Lower lobe of right lung (tissue), 2 donors: ENCODE measurements around the gene WDR47. TPM values are rescaled to one million over a fixed set of nuclear protein-coding genes. Genes with fewer than 3 reads are reported as not detected.
"Not testable (repeated sequence)": the region's sequence is repeated elsewhere in the genome, so short reads cannot be mapped to it uniquely, and the experiment has no call there.

Experiments used
- ATAC-seq, 2 donors: fragments of 200-7000 bp; cut with Tn5 transposase; one replicate each; pipeline ENCODE4 v1.9.1; 2020 to 2022; ENCODE audit warnings: mild to moderate bottlenecking in 2 of 2, moderate library complexity in 2 of 2
- DNase-seq: peaks from one replicate; pipeline ENCODE4 v3.0.0-alpha.2; 2020
- H3K27ac ChIP-seq: fragments of 200-600 bp; one replicate; pipeline ENCODE4 v1.8.0; 2022
- H3K27me3 ChIP-seq: fragments of 200-600 bp; one replicate; pipeline ENCODE4 v1.8.0; 2022; ENCODE audit warnings: low read depth
- H3K36me3 ChIP-seq: fragments of 200-600 bp; one replicate; pipeline ENCODE4 v1.8.0; 2022; ENCODE audit warnings: mild to moderate bottlenecking
- H3K4me1 ChIP-seq: fragments of 200-600 bp; one replicate; pipeline ENCODE4 v1.8.0; 2022
- H3K4me3 ChIP-seq: fragments of 200-600 bp; one replicate; pipeline ENCODE4 v1.8.0; 2022; ENCODE audit warnings: mild to moderate bottlenecking
- H3K9me3 ChIP-seq: fragments of 200-600 bp; one replicate; pipeline ENCODE4 v1.8.0; 2022
- intact Hi-C: fragments of 100-400 bp; cut with DNase I; formaldehyde crosslinking; loops from one replicate; pipeline ENCODE4 v1.11.0; 2022
- total RNA-seq: library from RNA; stranded (reverse); fragmentation: NEBNext Ultra II Directional; extraction: Animal tissue kit (Norgen Biotek cat#: 25700); gene quantifications from one replicate; pipeline ENCODE4 v1.2.1, GENCODE V29; 2021
- TF ChIP-seq, protein P1 (sequence below): fragments of 200-600 bp; IDR thresholded peaks from one replicate; pipeline ENCODE4 v1.8.0; 2022; ENCODE audit warnings: antibody characterized with exemption, mild to moderate bottlenecking
- donor health status: DM: no; HTN: yes; CAD: no; lungs with severe emphysema.

WDR47 gene
- total RNA-seq, 1 donor from 2014 or later, result 14.3 TPM

DNA sequence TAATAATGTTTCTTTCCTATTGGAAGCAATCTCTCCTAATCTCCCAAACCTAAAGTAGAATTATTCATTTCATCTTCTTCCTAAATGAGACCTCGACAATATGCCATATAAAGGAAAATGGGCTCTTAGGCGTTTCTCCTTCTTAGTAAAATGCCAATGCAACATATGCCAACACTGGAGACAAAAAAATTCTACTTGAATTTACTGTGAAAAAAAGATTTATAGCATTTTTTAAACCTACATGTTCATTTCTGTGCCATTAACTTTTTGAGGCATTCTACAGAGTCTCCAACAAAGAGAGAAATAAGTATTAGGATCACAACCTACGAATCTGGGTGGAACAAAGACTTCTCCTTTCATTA, 1.3 kb downstream of the WDR47 start:
- H3K27me3 ChIP-seq, result no peaks in the 10 kb centered on the region
- H3K9me3 ChIP-seq, result no peaks in the 10 kb centered on the region
- ATAC-seq (no peak), DNase-seq (no peak)
- H3K4me1 ChIP-seq, result peaks cover 11% of the 10 kb centered on the region
- TF ChIP-seq, protein P1, sequence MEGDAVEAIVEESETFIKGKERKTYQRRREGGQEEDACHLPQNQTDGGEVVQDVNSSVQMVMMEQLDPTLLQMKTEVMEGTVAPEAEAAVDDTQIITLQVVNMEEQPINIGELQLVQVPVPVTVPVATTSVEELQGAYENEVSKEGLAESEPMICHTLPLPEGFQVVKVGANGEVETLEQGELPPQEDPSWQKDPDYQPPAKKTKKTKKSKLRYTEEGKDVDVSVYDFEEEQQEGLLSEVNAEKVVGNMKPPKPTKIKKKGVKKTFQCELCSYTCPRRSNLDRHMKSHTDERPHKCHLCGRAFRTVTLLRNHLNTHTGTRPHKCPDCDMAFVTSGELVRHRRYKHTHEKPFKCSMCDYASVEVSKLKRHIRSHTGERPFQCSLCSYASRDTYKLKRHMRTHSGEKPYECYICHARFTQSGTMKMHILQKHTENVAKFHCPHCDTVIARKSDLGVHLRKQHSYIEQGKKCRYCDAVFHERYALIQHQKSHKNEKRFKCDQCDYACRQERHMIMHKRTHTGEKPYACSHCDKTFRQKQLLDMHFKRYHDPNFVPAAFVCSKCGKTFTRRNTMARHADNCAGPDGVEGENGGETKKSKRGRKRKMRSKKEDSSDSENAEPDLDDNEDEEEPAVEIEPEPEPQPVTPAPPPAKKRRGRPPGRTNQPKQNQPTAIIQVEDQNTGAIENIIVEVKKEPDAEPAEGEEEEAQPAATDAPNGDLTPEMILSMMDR, result no peak
- intact Hi-C loops, result no loop called here
- H3K27ac ChIP-seq, result peak overlapping the region; percentile 83
- no peaks in the 10 kb centered on the region for H3K36me3 ChIP-seq
- peak overlapping the region; percentile 97 for H3K4me3 ChIP-seq

DNA sequence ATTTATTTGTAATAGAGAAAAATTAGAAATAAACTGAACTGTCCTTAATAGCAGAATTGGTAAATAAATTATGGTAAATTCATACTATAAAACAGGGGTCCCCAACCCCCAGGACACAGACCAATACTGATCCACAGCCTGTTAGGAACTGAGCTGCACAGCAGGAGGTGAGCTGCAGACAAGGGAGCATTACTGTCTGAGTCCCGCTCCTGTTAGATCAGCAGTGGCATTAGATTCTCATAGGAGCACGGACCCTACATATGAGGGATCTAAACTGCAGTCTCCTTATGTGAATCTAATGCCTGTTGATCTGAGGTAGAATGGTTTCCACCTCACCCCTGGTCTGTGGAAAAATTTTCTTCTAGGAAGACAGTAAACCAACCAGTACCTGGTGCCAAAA, 7.5 kb downstream of the WDR47 start:
- no peaks in the 10 kb centered on the region for H3K4me1 ChIP-seq
- H3K4me3 ChIP-seq, result no peak overlapping the region
- ATAC-seq (no peak), DNase-seq (no peak)
- H3K27me3 ChIP-seq, result no peaks in the 10 kb centered on the region
- TF ChIP-seq, protein P1, result no peak
- no peaks in the 10 kb centered on the region for H3K9me3 ChIP-seq
- no peak overlapping the region for H3K27ac ChIP-seq
- intact Hi-C loops, result no loop called here
- no peaks in the 10 kb centered on the region for H3K36me3 ChIP-seq

DNA sequence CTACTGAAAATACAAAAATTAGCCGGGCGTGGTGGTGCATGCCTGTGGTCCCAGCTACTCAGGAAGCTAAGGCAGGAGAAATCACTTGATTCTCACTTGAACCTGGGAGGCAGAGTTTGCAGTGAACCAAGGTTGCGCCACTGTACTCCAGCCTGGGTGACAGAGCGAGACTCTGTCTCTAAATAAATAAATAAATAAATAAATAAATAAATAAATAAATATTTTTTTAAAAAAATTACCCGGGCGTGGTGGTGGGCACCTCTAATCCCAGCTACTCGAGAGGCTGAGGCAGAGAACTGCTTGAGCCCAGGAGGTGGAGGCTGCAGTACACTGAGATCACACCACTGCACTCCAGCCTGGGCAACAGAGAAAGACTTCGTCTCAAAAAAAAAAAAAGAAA, 12.4 kb downstream of the WDR47 start:
- H3K27ac ChIP-seq, H3K9me3 ChIP-seq, intact Hi-C loops, H3K36me3 ChIP-seq, H3K27me3 ChIP-seq, H3K4me1 ChIP-seq, DNase-seq, H3K4me3 ChIP-seq, ATAC-seq: not testable (repeated sequence)

DNA sequence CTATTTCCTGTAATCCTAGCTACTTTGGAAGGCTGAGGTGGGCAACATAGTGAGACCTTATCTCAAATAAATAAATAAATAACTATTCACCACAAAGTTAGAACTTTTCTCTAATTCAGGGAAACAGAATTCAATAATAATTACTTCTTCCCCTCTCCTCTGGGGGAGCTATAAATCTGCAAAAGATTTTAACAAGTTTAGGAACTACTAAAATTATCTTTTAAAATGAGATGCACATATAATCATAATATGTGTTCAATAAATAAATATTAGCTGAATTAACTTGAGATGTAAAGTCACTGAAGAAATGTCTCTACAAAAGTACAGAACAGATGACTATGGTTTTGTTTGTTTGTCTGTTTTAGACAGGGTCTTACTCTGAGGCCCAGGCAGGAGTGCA, 14.1 kb downstream of the WDR47 start:
- TF ChIP-seq, protein P1, result peak; percentile 11
- peaks cover 4% of the 10 kb centered on the region for H3K36me3 ChIP-seq
- no peaks in the 10 kb centered on the region for H3K27me3 ChIP-seq
- H3K9me3 ChIP-seq, result no peaks in the 10 kb centered on the region
- DNase-seq (no peak), ATAC-seq (no peak)
- no peaks in the 10 kb centered on the region for H3K4me1 ChIP-seq
- no peak overlapping the region for H3K27ac ChIP-seq
- H3K4me3 ChIP-seq, result no peak overlapping the region
- intact Hi-C loops, result no loop called here

- intact Hi-C loops, result no loop called here
- no peaks in the 10 kb centered on the region for H3K4me1 ChIP-seq
- H3K9me3 ChIP-seq, result no peaks in the 10 kb centered on the region
- H3K36me3 ChIP-seq, result peaks cover 11% of the 10 kb centered on the region
- TF ChIP-seq, protein P1, result no peak
- no peak for DNase-seq
- no peak overlapping the region for H3K27ac ChIP-seq
- no peak for ATAC-seq
- no peaks in the 10 kb centered on the region for H3K27me3 ChIP-seq
- H3K4me3 ChIP-seq, result no peak overlapping the region
Observed at GRCh38 chr1:109025694-109026093, 16.2 kb downstream of the WDR47 start.

- Histone ChIP-seq H3K4me3 (no peak overlapping the region), H3K27ac (no peak overlapping the region), H3K9me3 (no peaks in the 10 kb centered on the region), H3K36me3 (peaks cover 11% of the 10 kb centered on the region), H3K27me3 (no peaks in the 10 kb centered on the region), H3K4me1 (no peaks in the 10 kb centered on the region)
- no peak for ATAC-seq
- TF ChIP-seq, protein P1, result no peak
- DNase-seq, result no peak
- intact Hi-C loops, result no loop called here
Observed at GRCh38 chr1:109024646-109025045, 17.3 kb downstream of the WDR47 start.
